Tibial artery (tissue), 4 donors: Measurements from ENCODE around the gene PPARG.
A peak's percentile ranks its signal among the peaks of the same experiment; 100 is the strongest.

Source experiments
- DNase-seq, 2 donors: peaks; one replicate each; pipeline ENCODE4 v3.0.0-alpha.2; 2019
- H3K27ac ChIP-seq, 2 donors: fragments of 200-600 bp; sonication (generic) in 1 of 2; 1 replicate in 1 of 2; 2 replicates in 1 of 2; pipeline ENCODE4 v1.5.1; 2018 to 2019; ENCODE audit warnings: mild to moderate bottlenecking in 1 of 2
- H3K27me3 ChIP-seq, 2 donors: fragments of 200-600 bp; sonication (generic) in 1 of 2; one replicate each; pipeline versions ENCODE4 v1.5.1 to v1.6.0; 2016 to 2019
- H3K36me3 ChIP-seq, 3 donors: fragments of 200-600 bp; sonication (generic) in 2 of 3; one replicate each; pipeline ENCODE4 v1.5.1; 2016 to 2019; ENCODE audit warnings: mild to moderate bottlenecking in 2 of 3
- H3K4me1 ChIP-seq, 4 donors: fragments of 200-600 bp; sonication (generic) in 2 of 4; 1 replicate in 3 of 4; 2 replicates in 1 of 4; pipeline ENCODE4 v1.5.1; 2016 to 2019
- H3K4me3 ChIP-seq, 2 donors: fragments of 200-600 bp; sonication (generic) in 1 of 2; 1 replicate in 1 of 2; 2 replicates in 1 of 2; pipeline ENCODE4 v1.5.1; 2018 to 2019; ENCODE audit warnings: mild to moderate bottlenecking in 2 of 2
- H3K9me3 ChIP-seq, 3 donors: fragments of 200-600 bp; sonication (generic) in 1 of 3; one replicate each; pipeline ENCODE4 v1.5.1; 2016 to 2019
- CTCF ChIP-seq, 2 experiments: fragments of 200-600 bp in 1 of 2; fragments of 450-650 bp in 1 of 2; IDR thresholded peaks; one replicate each; pipeline ENCODE4 v1.5.1; 2017 to 2019; ENCODE audit warnings: antibody characterized with exemption in 2 of 2, mild to moderate bottlenecking in 1 of 2, moderate library complexity in 1 of 2
- intact Hi-C: fragments of 100-400 bp; cut with DNase I; formaldehyde crosslinking; loops from one replicate; pipeline ENCODE4 v1.15.0; 2023; ENCODE audit warnings: low total_unique reads

PPARG gene

DNA sequence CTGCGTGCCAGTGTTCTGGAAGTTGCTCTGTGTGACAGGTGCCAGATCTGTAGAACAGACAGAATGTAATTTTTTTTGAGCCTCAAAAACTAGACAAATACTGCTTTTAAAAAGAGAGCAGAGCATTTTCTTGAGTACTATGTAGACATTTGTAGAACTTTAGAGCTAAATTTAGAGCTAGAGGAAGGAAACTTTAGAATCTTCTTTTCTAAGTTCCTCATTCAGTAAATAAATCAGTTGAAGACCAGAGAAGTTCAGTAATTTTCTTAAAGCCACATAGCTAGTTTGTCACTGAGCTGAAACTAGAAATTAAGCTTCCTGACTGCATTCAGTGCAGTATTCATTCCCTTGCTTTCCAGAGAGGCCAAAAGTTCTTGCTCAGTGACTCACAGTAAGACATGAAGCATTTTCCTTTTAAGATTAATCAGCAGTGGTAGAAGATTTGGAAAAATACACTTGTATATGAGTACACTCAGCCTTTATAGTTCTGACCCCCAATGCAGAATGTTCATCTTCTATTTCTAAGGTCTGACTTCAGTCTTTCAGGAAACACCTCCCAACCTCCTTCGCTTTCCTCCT lies 111.8 kb downstream of the PPARG start:
- H3K27ac ChIP-seq, result no peak overlapping the region
- no peaks in the 10 kb centered on the region for H3K4me1 ChIP-seq
- no peaks in the 10 kb centered on the region for H3K27me3 ChIP-seq
- H3K9me3 ChIP-seq, result no peaks in the 10 kb centered on the region
- no peak for DNase-seq
- intact Hi-C loops, result no loop called here
- no peak overlapping the region for H3K4me3 ChIP-seq
- TF ChIP-seq CTCF (IDR thresholded peaks at IDR 0.05), result no peak
- no peaks in the 10 kb centered on the region for H3K36me3 ChIP-seq

GRCh38 chr3:12401208-12401607 lies 112.3 kb downstream of the PPARG start:
- H3K27ac ChIP-seq, result no peak overlapping the region
- intact Hi-C loops, result no loop called here

GRCh38 chr3:12405432-12406272 lies 116.8 kb downstream of the PPARG start:
- TF ChIP-seq CTCF (IDR thresholded peaks at IDR 0.05), result no peak
- no peaks in the 10 kb centered on the region for H3K36me3 ChIP-seq
- no peaks in the 10 kb centered on the region for H3K4me1 ChIP-seq
- H3K9me3 ChIP-seq, result no peaks in the 10 kb centered on the region
- DNase-seq, result peak; percentile 85
- no peak overlapping the region for H3K27ac ChIP-seq
- intact Hi-C loops, result no loop called here
- no peak overlapping the region for H3K4me3 ChIP-seq
- H3K27me3 ChIP-seq, result peaks cover 0 to 4% of the 10 kb centered on the region in 2 donors

More at GRCh38 chr3:12401208-12401607, 112.3 kb downstream of the PPARG start:
- Histone ChIP-seq H3K9me3 (no peaks in the 10 kb centered on the region), H3K36me3 (no peaks in the 10 kb centered on the region), H3K27me3 (no peaks in the 10 kb centered on the region), H3K4me1 (no peaks in the 10 kb centered on the region), H3K4me3 (no peak overlapping the region)
- no peak for TF ChIP-seq CTCF (IDR thresholded peaks at IDR 0.05)
- DNase-seq, result no peak

- H3K36me3 ChIP-seq, result no peaks in the 10 kb centered on the region
- H3K27ac ChIP-seq, result no peak overlapping the region
- H3K27me3 ChIP-seq, result peaks cover 0 to 4% of the 10 kb centered on the region in 2 donors
- TF ChIP-seq CTCF (IDR thresholded peaks at IDR 0.05), result no peak
- no peak overlapping the region for H3K4me3 ChIP-seq
- DNase-seq, result no peak
- intact Hi-C loops, result no loop called here
- H3K4me1 ChIP-seq, result no peaks in the 10 kb centered on the region
- H3K9me3 ChIP-seq, result no peaks in the 10 kb centered on the region
Observed at GRCh38 chr3:12408984-12409683, 120.3 kb downstream of the PPARG start.

DNA sequence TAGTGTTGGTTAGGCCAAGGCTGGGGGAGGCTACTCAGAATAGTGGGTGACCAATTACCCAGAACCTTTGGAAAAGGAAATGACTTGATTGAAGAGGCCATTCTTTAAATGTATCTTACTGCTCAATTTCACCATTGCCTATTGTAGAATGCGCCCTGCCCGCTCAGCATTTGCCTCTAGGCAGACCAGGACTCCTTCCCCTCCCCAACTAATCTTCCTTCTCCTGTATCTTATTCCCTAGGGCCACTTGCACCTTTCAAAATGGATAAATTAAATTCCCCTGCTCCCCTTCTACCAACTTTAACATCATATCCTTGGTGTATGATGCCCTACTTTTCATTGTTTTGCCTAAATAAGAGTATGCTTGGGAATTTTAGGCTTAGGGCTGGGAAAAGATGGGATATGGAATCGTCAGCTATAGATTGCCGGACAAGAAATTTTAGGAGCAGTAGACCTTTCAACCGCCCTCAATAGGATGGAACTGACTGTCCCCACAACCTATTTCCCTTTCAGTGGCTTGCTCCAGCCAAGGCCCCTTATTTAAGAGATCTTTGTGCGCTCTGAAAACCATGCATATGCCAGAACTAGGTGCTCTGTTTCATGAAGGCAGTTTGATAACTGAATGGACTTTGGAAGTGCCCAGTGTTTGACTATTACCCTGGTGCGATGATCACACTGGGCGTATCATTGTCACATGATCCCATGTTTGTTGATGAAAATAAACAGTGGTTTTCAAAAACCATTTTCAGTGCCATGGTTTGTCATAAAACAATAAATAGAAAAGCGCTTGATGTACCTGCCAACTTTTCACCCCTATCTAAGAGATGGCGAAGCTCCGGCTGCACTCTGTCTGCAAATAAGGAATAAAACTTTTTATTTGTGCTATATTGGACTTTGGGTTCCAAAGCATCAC lies 121.1 kb downstream of the PPARG start:
- Histone ChIP-seq H3K27me3 (peaks cover 0 to 4% of the 10 kb centered on the region in 2 donors), H3K27ac (no peak overlapping the region), H3K4me1 (no peaks in the 10 kb centered on the region), H3K36me3 (no peaks in the 10 kb centered on the region), H3K4me3 (no peak overlapping the region), H3K9me3 (no peaks in the 10 kb centered on the region)
- intact Hi-C loops, result no loop called here
- no peak for TF ChIP-seq CTCF (IDR thresholded peaks at IDR 0.05)
- no peak for DNase-seq
